KBM-7 (cell line): ENCODE measurements around the gene PIGP.
"Not testable (repeated sequence)": the region's sequence is repeated elsewhere in the genome, so short reads cannot be mapped to it uniquely, and the experiment has no call there.

Source experiments
- DNase-seq: peaks from one replicate; pipeline ENCODE4 v3.0.0-alpha.2; 2015
- in situ Hi-C: fragments of 300-500 bp; cut with MboI; formaldehyde crosslinking; loops from 2 replicates; pipeline ENCODE4 v1.14.3; 2020; ENCODE audit warnings: low sequenced_read_pairs, low pct_unique_long_range_greater_than_20kb, mixed read lengths

The PIGP gene

DNA sequence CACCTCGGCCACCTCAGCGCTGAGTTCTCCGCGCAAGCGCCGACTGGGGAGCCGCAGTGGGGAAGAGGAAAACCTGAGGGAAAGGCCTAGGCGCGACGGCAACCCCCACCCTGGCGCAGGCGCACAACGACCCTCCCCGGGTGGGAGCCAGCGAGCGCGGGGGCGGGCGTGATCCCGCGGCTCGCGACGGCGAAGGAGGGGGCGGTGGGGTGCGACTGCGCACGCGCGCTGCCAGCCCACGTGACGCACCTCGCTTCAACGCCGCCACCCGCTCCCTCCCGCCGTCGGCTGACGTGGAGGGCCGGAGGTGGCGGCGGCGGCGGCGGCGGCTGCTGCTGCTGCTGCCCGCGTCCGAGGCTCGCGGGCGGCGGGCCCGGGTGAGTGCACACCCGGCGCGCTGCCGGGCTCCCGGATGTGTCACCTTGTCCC is at the start of gene PIGP, which contains the start of gene TTC3:
Gene PIGP, minus strand, starts transcription at position 84 of the 429 bp plus-strand sequence. CDS start 556 bp downstream, outside the sequence.
Gene TTC3, plus strand, starts transcription at position 267 of the 429 bp plus-strand sequence. CDS start 14,004 bp downstream, outside the sequence.
- in situ Hi-C loops, result no loop called here
- DNase-seq, result peak; percentile 97

- in situ Hi-C loops, result no loop called here
- DNase-seq, result no peak
Measured at GRCh38 chr21:37119421-37120218, 46.7 kb upstream of the PIGP start.

- in situ Hi-C loops, result no loop called here
- DNase-seq, result no peak
Measured at GRCh38 chr21:37118187-37118826, 45.4 kb upstream of the PIGP start.

DNA sequence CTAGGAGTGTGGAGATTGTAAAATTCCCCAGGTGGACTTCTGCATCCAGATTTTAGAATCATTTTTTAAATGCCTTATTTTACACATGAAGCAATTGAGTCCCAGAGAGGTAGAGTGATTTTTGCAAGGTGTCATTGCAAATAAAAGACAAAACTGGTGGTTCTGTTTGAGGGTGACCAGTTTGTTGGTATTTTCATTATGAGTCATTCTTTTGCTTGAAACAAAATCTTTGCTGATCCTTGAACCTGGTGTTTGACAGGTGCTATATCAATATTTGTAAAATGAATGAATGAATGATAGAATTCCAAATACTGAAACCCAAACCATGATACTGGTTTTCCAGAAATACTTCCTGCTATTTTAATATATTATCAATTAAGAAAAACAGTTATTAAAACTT is 44.3 kb upstream of the PIGP start:
- no peak for DNase-seq
- in situ Hi-C loops, result no loop called here

- DNase-seq, in situ Hi-C loops: not testable (repeated sequence)
Measured at GRCh38 chr21:37116459-37116858, 43.6 kb upstream of the PIGP start.

GRCh38 chr21:37114301-37114700 is 41.4 kb upstream of the PIGP start:
- DNase-seq, in situ Hi-C loops: not testable (repeated sequence)

DNA sequence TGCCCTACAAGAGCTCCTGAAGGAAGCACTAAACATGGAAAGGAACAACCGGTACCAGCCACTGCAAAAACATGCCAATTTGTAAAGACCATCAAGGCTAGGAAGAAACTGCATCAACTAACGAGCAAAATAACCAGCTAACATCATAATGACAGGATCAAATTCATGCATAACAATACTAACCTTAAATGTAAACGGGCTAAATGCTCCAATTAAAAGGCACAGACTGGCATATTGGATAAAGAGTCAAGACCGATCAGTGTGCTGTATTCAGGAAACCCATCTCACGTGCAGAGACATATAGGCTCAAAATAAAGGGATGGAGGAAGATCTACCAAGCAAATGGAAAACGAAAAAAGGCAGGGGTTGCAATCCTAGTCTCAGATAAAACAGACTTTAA is 38.2 kb upstream of the PIGP start:
- in situ Hi-C loops, DNase-seq: not testable (repeated sequence)

DNA sequence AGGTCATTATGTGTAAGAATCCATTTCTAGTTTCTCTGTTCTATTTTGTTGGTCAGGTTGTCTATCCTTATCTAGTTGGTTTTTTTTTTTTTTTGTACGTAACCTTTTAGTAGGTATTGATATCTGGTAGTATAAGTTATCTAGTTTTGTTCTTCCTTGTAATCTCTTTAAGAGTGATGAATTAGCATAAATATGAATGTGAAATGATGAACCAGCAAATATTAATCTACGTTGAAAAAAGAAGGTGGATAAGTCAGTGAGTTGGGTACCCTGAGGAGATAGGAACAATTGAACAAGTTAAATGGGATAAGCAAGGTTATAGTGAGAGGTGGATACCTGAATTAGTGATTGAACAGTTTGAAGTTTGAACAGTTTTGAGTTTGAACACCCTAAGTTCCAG is 34.1 kb upstream of the PIGP start:
- DNase-seq, result no peak
- in situ Hi-C loops, result no loop called here

- DNase-seq, in situ Hi-C loops: not testable (repeated sequence)
Measured at GRCh38 chr21:37102746-37103145, 29.9 kb upstream of the PIGP start.

DNA sequence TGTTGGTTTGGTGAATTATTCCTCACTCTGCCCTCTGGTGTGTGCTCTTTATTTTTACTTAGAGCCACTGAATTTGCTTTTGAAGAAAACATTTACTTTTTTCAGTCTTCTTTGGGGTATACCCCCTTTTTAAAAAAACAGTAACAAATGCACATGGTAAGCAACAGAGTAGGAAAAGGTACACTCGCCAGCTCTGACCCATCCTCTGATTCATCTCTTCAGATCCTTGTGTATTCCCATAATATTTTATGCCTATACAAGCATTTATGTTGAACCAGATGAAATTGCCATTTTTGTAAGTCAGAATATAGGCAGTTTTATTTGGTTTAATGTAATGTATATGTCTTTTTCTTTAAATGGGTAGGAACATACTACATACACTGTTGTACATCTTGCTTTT is 28.5 kb upstream of the PIGP start:
- DNase-seq, result no peak
- in situ Hi-C loops, result no loop called here

DNA sequence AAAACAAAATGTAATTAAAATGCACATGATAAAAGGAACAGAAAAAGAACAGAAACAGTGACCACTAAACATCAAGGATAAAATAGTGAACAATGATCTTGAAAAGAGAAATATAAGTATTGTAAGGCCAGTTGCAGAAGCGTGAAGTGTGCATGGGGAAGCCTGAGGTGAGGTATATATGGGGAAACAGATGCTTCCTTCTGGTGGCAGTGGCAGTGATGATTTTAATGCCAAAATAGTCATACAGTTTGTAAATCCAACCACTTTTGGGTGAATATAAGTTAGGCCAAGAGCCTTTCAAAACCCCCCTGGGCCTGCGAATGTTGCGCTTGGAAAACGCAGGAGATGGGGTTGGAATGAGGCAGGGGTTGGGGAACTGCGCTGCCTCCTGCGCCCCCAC is 27.4 kb upstream of the PIGP start:
- in situ Hi-C loops, result no loop called here

DNA sequence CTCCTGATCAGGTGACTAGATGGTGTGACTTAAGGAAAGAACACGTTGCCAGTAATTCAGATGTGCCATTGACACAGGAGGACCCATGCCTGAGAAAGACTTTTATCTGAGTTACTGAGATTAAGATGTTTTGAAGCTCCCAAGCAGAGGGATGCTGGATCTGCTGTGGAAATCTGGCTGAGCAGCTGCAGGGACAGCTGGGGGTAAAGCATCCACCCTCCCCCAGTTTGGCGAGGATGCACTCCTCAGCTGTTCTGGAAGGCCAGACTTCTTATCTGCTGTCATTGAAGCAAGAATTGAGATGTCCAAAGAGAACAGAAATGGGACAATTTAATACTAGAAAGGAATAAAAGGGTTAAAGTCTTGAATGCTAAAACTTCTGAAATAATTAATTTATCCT is 25.9 kb upstream of the PIGP start:
- no peak for DNase-seq
- in situ Hi-C loops, result no loop called here

More for the DNA sequence above, 27.4 kb upstream of the PIGP start:
- no peak for DNase-seq

- in situ Hi-C loops, result no loop called here
- no peak for DNase-seq
Measured at GRCh38 chr21:37095821-37096220, 22.9 kb upstream of the PIGP start.

- DNase-seq, result no peak
- in situ Hi-C loops, result no loop called here
Measured at GRCh38 chr21:37093977-37094376, 21.1 kb upstream of the PIGP start.

- in situ Hi-C loops, result no loop called here
- no peak for DNase-seq
Measured at GRCh38 chr21:37088186-37088735, 15.4 kb upstream of the PIGP start.

DNA sequence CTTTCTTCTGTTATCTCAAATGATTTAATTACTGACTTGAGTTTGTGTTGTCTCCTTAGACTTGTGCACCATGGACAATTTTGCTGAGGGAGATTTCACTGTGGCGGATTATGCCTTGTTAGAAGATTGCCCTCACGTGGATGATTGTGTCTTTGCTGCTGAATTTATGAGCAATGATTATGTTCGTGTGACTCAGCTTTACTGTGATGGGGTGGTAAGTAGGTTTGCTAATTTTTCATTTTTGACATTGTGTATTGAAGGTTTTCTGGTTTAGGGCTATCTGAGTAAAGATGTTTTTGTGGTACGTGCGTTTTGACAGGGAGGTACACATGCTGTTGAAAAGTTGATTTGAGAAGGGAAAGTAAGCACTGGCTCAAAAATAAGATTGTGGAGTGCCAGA is 14.3 kb upstream of the PIGP start:
- DNase-seq, result peak; percentile 68
- in situ Hi-C loops, result no loop called here

GRCh38 chr21:37085726-37086125 is 12.9 kb upstream of the PIGP start:
- no peak for DNase-seq
- in situ Hi-C loops, result no loop called here

GRCh38 chr21:37082856-37083528 is 10.1 kb upstream of the PIGP start:
- peak; percentile 47 for DNase-seq
- in situ Hi-C loops, result no loop called here

DNA sequence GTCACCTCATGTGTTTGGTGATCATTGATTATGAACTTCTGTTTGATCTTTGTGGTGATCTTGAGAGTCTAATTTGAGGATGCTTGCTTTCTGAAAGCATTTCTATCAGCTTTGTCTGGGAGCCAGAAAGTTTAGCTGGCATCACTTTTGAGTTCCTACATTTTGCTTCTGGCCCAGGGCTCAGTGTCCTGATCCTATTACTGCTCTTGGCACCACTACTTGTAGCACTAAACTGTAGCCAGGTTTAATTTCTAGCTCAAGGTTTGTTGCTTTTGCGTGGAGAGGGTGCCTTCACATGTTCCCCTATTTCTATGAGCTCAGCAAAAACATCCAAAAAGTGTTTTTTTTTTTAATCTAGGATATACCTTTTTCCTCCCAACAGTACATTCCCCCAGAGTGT is 9.5 kb upstream of the PIGP start:
- no peak for DNase-seq
- in situ Hi-C loops, result no loop called here
